NT2/D1 (cell line): ENCODE results near the gene P2RX2.

Experiments
- SUZ12 ChIP-seq: IDR thresholded peaks from 2 replicates; pipeline ENCODE4 v1.6.1; 2011; ENCODE audit not compliant: insufficient read length, insufficient read depth; ENCODE audit errors: extremely low read depth
- YY1 ChIP-seq: IDR thresholded peaks from 2 replicates; pipeline ENCODE4 v1.6.1; 2011; ENCODE audit not compliant: insufficient read length, insufficient read depth

DNA sequence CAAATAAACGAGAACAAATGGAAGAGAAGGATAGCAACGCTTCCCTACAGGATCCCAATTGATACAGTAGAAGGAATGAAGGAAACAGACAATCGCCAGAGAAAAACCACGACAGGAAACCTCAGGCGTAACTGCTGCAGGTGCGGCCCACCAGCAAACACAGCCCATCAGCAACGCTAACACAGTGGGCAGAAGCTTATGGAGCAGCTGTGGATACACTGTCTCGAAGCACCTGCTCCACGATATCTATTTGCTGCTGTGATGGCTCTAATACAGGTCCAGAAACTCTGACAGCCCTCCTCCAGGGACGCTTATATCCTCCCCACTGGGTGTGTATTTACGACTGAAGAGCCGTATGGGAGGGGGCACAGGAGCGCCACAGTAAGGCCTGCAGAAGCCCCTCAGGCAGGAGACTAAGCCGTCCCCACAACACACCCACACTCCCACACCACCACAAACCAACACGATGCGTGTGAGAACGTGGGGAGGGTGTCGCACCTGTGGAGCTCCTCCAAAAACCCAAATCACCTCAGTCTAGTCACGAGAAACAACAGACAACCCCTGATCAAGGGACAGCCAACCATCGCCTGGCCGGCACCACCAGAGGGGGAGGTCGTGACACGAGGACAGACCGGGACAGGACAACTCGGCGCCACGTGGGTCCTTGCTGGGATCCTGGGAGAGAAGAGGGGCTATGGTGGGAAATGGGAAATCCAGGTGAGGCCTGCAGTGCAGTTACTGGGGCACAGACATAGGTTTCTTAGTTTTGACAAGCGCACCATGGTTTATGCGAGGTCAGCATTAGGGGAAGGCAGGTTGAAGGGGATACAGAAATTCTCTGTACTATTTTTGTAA, 44.6 kb downstream of the P2RX2 start:
- TF ChIP-seq SUZ12 = no peak
- TF ChIP-seq YY1 = no peak
